MV-4-11 (cell line): Measurements from ENCODE around the gene KMT2C.
"Not testable (repeated sequence)": the region's sequence is repeated elsewhere in the genome, so short reads cannot be mapped to it uniquely, and the experiment has no call there.

Experiments used
- DNase-seq: peaks from one replicate; lab custom pipeline; 2025; lab: John Stamatoyannopoulos, UW

Gene KMT2C

GRCh38 chr7:152435384-152436110, at the start of gene KMT2C:
Gene KMT2C, minus strand, starts transcription at chr7:152436003. Its CDS starts 217 bp downstream, at chr7:152435786.
- no peak for DNase-seq

GRCh38 chr7:152481082-152481481, 45.3 kb upstream of the KMT2C start:
- no peak for DNase-seq

- no peak for DNase-seq
These were observed 44.9 kb upstream of the KMT2C start for GRCh38 chr7:152480664-152481063.

GRCh38 chr7:152479595-152479994, 43.8 kb upstream of the KMT2C start:
- no peak for DNase-seq

GRCh38 chr7:152478140-152478539, 42.3 kb upstream of the KMT2C start:
- no peak for DNase-seq

GRCh38 chr7:152477079-152477478, 41.3 kb upstream of the KMT2C start:
- no peak for DNase-seq

GRCh38 chr7:152476551-152476950, 40.7 kb upstream of the KMT2C start:
- no peak for DNase-seq

- DNase-seq: not testable (repeated sequence)
These were observed 35.3 kb upstream of the KMT2C start for GRCh38 chr7:152471023-152471620.

GRCh38 chr7:152470251-152471022, 34.6 kb upstream of the KMT2C start:
- DNase-seq: not testable (repeated sequence)

- not testable (repeated sequence) for DNase-seq
These were observed 33.8 kb upstream of the KMT2C start for GRCh38 chr7:152469576-152469975.

GRCh38 chr7:152467225-152467624, 31.4 kb upstream of the KMT2C start:
- DNase-seq: no peak

GRCh38 chr7:152465119-152465387, 29.2 kb upstream of the KMT2C start:
- no peak for DNase-seq

- peak; percentile 64 for DNase-seq
These were observed 28.7 kb upstream of the KMT2C start for GRCh38 chr7:152464312-152465118.

GRCh38 chr7:152463709-152464311, 28.0 kb upstream of the KMT2C start:
- DNase-seq: peak; percentile 99

- no peak for DNase-seq
These were observed 27.3 kb upstream of the KMT2C start for GRCh38 chr7:152462995-152463708.

GRCh38 chr7:152459724-152460251, 24.0 kb upstream of the KMT2C start:
- peak; percentile 98 for DNase-seq

GRCh38 chr7:152451356-152451755, 15.6 kb upstream of the KMT2C start:
- no peak for DNase-seq

- DNase-seq: not testable (repeated sequence)
These were observed 9.7 kb upstream of the KMT2C start for GRCh38 chr7:152445386-152446008.

GRCh38 chr7:152443586-152443985, 7.8 kb upstream of the KMT2C start:
- DNase-seq: no peak

GRCh38 chr7:152442330-152442835, 6.6 kb upstream of the KMT2C start:
- no peak for DNase-seq
